HG03097 (cell line): Measurements from ENCODE around the gene SAA2.
"Not testable (repeated sequence)": the region's sequence is repeated elsewhere in the genome, so short reads cannot be mapped to it uniquely, and the experiment has no call there.

Experiments used
- ATAC-seq: cut with Tn5 transposase; IDR thresholded peaks from one replicate; pipeline ENCODE4 v1.9.1; 2021; ENCODE audit not compliant: unreplicated experiment, low FRiP score

Gene SAA2

GRCh38 chr11:18203723-18204122 is 44.7 kb downstream of the SAA2 start:
- ATAC-seq = no peak

GRCh38 chr11:18197738-18198137 is 50.7 kb downstream of the SAA2 start:
- not testable (repeated sequence) for ATAC-seq

GRCh38 chr11:18196532-18196931 is 51.9 kb downstream of the SAA2 start:
- no peak for ATAC-seq
